HG02981 (cell line): Measurements from ENCODE around the gene AQP2.

Source experiments
- ATAC-seq: cut with Tn5 transposase; IDR thresholded peaks from one replicate; pipeline ENCODE4 v1.9.1; 2021; ENCODE audit warnings: mild to moderate bottlenecking, moderate library complexity; ENCODE audit not compliant: unreplicated experiment

Gene AQP2, protein sequence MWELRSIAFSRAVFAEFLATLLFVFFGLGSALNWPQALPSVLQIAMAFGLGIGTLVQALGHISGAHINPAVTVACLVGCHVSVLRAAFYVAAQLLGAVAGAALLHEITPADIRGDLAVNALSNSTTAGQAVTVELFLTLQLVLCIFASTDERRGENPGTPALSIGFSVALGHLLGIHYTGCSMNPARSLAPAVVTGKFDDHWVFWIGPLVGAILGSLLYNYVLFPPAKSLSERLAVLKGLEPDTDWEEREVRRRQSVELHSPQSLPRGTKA

DNA sequence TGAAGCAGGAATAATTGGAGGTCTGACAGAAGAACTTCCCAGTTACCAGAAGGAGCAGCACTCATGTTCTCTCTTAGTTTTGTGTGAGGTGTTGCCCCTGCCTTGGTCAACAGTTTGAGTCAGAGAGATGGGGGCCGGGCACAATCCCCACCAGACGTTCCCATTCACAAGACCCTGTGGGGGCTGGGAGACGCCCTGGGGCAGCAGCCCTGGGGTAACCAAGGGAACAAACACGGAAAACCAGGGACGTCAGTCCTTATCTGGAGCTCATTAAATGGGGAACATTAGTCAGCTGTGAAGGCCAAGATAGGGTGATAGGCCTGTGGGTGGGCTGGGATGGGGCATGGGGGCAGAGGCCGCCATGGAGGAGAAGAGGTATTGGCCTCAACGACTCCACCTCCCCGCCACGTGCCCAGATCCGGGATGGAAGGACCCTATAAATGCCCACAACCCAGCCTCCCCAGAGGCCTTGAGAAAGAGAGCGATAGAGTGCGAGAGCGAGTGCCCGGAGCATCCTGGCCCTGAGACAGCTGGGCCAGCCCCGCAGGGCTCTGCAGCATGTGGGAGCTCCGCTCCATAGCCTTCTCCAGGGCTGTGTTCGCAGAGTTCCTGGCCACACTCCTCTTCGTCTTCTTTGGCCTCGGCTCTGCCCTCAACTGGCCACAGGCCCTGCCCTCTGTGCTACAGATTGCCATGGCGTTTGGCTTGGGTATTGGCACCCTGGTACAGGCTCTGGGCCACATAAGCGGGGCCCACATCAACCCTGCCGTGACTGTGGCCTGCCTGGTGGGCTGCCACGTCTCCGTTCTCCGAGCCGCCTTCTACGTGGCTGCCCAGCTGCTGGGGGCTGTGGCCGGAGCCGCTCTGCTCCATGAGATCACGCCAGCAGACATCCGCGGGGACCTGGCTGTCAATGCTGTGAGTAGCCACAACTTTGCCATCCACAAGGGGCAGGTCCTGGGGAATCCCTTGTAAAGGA is at the start of gene AQP2:
Gene AQP2, plus strand, starts transcription at position 465 of the 979 bp plus-strand sequence. Its CDS starts 94 bp downstream, at position 559.
- no peak for ATAC-seq

DNA sequence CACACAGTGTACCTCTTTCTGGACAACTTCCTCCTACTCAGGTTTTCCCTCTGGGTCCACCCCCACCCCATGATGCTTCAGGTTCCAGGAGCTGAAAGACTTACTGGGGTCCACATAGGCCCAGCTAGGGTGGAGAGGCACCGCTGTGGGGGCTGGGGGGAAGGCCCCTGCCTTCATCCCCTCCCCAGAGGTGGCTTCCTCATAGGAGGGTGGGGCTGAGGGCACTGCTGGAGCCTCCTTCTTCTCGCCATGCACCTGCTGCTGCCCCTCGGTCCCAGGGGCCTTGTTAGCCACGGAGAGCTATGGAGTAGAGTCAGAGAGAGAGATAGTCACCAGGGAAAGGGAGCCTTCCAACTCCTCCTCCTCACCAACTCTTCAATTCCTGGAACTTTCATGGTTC is 49.5 kb upstream of the AQP2 start:
- ATAC-seq: no peak

DNA sequence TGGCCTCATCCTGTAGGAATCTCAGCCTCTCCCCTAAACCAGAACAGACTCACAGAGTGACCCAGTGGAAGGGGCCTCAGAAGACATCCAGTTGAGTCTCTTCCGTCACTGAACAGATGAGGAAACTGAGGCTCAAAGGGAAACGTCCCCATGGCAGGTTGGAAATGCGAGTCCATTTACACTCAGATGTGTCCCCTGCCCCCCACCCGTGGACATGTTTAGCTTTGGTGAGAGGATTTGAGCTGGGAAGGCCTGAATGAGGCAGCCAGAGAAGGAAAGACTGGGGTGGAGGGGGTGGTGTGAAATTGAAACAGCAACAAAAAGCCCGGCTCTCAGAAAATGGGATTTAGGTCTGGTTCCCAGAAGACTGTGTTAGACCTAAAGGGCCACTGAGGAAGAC is 48.6 kb upstream of the AQP2 start:
- no peak for ATAC-seq

DNA sequence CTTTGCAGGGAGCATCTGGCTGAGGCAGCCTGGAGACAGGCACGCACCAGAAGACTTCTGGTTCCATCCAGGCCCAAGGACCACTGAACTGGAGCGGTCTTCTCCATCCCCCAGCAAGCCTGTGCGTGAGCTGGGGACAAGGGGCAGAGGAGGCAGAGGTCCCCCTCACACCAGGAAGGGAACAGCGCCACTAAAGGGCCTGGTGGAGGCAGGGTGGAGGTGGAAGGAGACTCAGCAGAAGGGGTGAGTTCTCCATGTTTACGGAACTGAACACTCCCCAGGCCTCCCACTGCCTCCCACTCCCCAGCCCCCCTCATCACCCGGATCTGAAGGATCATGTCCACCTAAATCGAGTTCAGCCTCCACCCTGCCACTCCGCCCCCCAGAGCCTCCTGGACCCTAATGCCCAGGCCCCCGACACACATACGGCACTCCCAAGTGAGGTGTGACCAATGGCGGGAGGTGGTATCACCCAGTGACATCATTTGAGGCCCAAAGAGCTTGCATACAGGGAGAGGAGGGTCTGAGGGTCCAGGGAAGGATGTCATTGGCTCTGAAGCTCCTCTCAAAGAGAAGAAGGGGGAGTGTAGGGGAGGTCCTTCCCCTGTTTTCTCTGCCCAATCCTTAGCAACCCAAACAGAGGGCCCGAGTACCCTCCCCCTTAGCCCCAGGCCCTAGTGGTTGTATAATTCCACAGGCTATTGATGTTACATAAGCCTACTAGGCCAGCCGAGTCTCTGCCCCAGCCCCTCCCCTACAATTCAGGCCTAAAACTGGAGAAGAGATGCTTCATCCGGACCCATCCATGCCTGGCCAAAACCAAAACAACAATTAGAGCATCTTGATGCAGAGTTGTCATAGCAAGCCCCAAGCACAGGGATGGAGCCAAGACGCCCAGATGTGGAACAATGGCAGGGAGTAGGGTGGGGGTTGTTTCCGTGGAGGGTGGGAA is 47.9 kb upstream of the AQP2 start:
- no peak for ATAC-seq

- no peak for ATAC-seq
Measured at GRCh38 chr12:49903351-49903699, 47.2 kb upstream of the AQP2 start.

- no peak for ATAC-seq
Measured at GRCh38 chr12:49903700-49904423, 46.7 kb upstream of the AQP2 start, which contains the start of gene FAIM2. Gene FAIM2 (minus strand): TSS chr12:49903900. CDS start chr12:49903792, 108 bp downstream.

GRCh38 chr12:49904601-49905000 is 45.9 kb upstream of the AQP2 start:
- ATAC-seq: no peak

DNA sequence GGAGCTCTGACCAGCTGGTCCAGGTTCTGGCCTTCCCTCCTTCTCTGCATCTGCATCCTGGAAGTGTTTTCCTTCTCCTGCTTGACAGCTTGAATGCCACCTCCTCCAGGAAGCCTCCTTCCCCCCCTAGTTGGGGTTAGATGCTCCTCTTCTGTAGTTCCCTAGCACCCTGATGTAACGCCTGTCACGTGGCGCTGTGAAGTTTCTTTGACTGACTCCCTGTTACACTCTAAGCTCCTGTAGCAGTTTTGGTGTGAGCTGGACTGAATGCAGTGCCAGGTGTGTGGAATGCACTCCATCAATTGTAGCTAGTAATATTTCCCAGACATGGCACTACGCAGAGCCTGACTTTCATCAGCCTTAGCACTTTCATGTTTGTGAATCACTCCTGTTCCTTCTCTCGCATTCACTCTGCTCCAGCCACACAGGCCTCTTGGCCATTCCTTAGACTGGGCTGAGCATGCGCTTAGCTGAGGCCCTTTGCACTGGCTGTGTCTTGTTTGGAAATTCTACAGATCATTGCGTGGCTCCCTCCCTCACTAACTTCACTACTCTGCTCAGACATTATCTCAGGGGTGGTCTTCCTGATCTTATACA is 44.7 kb upstream of the AQP2 start:
- ATAC-seq: no peak

GRCh38 chr12:49907352-49907751 is 43.2 kb upstream of the AQP2 start:
- ATAC-seq: no peak

GRCh38 chr12:49909356-49909755 is 41.2 kb upstream of the AQP2 start:
- ATAC-seq: no peak

DNA sequence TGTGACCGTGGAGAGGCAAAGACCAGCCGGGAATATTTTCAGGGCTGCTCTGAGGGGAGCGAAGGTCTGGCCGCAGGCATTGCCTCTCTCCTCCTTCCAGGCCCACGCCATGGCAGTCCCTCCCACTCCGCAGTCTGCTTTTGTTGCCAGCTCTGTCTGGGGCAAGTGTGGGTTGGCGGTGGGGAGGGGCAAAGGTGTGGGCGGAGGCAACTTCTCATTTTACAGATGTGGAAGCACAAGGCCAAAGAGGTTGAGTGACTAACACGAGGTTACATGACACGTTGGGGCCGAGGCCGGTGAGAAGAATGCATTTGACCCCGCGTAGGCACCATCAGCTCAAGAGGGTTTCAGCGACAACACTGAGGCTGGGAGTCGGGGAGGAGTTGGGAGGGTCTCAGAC is 40.7 kb upstream of the AQP2 start:
- no peak for ATAC-seq

GRCh38 chr12:49910331-49911212 is 40.0 kb upstream of the AQP2 start:
- no peak for ATAC-seq

DNA sequence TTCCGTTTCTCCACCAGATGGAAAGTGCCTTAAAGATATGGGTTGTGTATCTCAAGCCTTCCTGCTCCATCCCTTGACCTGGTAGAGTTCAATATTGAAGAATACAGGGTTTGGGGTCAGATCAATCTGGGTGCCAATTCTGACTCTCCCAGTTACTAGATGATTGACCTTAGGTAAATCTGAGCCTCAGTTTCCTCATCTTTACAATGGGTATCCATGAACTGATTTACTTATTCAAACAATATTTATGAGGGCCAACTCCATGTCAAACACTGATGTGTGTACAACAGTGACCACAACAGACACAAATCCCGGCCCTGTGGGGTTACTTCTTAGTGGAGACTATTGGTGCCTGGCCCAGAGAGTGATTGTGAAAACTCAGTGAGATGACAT is 39.3 kb upstream of the AQP2 start:
- no peak for ATAC-seq

DNA sequence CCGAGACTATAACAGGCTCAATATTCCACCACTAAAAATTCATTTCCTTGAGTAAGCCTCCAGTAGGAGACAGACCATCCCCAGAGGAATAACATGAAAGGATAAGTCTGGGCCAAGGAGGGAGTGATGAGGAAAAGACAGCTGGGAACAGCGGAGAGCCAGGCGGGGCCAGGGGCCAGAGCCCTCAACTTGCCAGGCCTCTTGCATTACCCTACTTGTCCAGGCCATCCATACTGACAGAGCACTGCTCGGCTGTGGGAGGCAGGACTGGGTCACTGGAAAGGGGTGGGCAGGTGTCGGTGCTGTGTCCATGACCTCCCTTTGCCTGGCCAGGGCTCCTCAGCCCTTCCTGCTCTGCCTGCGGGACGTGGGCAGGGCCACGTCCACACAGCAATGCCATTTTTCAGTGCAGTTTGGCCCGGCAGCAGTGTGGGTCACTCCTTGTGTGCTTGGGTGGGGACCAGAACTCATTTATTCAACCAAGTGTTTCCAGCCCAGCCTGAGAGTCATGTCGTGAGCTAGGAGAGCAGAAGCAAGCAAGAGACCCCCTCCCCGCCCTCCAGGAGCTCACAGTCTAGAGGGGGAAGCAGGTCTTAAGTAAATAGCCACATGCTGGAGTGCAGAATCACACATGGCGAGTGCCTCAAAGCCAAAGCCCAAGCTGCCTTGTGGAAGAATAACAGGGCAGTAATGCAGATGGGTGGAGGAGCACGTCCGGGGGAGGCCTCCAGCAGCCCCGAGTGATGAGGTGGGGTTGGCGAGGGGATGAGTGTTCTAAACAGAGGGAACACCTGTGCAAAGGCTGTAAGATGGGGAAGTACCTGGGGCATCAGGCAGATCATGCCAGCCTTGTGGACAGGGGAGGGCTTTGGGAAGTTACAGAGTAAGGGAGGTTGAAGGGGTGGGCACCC is 37.9 kb upstream of the AQP2 start:
- no peak for ATAC-seq

- ATAC-seq: no peak
Measured at GRCh38 chr12:49916129-49916919, 34.2 kb upstream of the AQP2 start.

- no peak for ATAC-seq
Measured at GRCh38 chr12:49917166-49917787, 33.3 kb upstream of the AQP2 start.

- ATAC-seq: no peak
Measured at GRCh38 chr12:49917788-49918173, 32.8 kb upstream of the AQP2 start.
